ENCODE data around the gene C19orf85.

DNA sequence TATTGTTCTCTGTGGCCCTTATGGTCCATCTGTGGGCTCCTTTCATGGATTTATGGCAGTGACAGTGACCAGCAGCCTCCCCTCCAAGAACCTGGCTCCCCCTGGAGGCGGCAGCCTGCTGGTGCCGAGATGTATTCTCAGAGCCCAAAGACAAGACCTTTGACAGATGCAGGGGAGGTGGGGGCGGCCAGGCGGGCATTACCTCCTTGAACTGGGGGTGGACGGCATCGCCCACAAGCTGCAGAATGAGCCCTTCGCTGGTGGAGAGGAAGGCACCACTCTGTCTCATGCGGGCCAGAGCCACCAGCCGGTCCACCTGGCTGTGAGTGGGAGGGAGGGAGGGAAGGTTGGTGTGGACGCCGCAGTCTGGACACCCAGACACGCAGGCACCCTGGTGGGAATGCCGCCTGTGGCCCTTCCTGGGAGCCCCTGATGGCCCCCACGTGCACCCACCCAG lies 9.7 kb downstream of the C19orf85 start:
- TF ChIP-seq EZH2 (IDR thresholded peaks at IDR 0.05) (no peak), EZH2phosphoT487 (IDR thresholded peaks at IDR 0.05) (no peak)
- TF ChIP-seq, protein P1, sequence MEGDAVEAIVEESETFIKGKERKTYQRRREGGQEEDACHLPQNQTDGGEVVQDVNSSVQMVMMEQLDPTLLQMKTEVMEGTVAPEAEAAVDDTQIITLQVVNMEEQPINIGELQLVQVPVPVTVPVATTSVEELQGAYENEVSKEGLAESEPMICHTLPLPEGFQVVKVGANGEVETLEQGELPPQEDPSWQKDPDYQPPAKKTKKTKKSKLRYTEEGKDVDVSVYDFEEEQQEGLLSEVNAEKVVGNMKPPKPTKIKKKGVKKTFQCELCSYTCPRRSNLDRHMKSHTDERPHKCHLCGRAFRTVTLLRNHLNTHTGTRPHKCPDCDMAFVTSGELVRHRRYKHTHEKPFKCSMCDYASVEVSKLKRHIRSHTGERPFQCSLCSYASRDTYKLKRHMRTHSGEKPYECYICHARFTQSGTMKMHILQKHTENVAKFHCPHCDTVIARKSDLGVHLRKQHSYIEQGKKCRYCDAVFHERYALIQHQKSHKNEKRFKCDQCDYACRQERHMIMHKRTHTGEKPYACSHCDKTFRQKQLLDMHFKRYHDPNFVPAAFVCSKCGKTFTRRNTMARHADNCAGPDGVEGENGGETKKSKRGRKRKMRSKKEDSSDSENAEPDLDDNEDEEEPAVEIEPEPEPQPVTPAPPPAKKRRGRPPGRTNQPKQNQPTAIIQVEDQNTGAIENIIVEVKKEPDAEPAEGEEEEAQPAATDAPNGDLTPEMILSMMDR (IDR thresholded peaks at IDR 0.05), result peak; percentile 78
